ENCODE measurements around the gene STKLD1.
"Not testable (repeated sequence)": the region's sequence is repeated elsewhere in the genome, so short reads cannot be mapped to it uniquely, and the experiment has no call there.

Gene STKLD1

DNA sequence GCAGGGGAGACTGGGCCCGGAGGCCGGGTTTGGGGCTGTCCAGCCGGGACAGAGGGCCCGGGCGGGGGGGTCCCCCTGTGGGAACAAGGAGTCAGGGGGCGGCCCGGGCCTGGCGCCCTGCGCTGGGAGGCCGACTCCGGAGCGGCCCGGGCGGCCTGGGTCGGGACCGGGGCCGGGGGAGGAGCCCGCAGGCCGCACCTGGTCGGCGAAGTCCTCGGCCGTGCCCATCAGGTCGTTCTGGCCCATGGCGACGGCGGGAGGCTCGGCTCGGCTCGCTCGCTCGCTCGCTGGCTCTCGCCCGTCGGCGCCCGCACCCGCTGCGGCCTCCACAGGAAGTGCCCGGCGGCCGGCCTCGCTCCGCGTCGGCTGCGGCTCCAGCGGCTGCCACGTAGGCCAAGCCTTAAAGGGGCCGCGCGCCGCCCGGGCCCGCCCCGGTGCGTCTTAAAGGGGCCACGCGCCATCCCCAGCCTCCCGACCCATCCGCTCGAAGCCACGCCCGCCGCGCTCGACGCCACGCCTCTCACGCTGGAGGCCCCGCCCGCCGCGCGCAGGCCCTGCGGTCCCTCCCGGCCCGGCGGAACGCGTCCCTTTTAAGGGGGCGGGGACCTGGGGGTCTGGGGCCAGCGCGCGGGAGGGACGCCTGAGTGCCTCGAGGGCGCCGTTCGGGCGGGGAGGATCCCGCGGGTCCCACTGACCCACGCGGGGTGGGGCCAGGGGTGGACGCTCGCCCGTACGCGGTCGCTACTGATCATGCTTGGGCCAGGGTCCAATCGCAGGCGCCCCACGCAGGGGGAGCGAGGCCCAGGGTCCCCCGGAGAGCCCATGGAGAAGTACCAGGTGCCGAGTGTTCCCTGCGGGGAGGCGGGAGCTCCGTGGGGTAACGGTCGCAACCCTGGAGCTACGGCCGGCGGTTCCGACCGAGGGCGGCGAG is at the start of gene STKLD1, which contains the start of gene SURF4:
Gene STKLD1 (plus strand): TSS at position 643 of the 931 bp plus-strand sequence. CDS start 108 bp downstream, at position 751.
Gene SURF4 (minus strand): TSS at position 337 of the 931 bp plus-strand sequence. CDS start 91 bp downstream, at position 246.
- DNase-seq (ENCODE audit: low spot score), result peak; percentile 100
- TF ChIP-seq, protein P1, sequence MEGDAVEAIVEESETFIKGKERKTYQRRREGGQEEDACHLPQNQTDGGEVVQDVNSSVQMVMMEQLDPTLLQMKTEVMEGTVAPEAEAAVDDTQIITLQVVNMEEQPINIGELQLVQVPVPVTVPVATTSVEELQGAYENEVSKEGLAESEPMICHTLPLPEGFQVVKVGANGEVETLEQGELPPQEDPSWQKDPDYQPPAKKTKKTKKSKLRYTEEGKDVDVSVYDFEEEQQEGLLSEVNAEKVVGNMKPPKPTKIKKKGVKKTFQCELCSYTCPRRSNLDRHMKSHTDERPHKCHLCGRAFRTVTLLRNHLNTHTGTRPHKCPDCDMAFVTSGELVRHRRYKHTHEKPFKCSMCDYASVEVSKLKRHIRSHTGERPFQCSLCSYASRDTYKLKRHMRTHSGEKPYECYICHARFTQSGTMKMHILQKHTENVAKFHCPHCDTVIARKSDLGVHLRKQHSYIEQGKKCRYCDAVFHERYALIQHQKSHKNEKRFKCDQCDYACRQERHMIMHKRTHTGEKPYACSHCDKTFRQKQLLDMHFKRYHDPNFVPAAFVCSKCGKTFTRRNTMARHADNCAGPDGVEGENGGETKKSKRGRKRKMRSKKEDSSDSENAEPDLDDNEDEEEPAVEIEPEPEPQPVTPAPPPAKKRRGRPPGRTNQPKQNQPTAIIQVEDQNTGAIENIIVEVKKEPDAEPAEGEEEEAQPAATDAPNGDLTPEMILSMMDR (IDR thresholded peaks at IDR 0.05; ENCODE audit: borderline replicate concordance, control extremely low read depth, extremely low read depth, insufficient read depth, missing control alignments), result no peak
- in situ Hi-C loops (cut with MboI; ENCODE audit: low sequenced_read_pairs, unreplicated experiment), result no loop called here

- in situ Hi-C loops (cut with MboI; ENCODE audit: low sequenced_read_pairs, unreplicated experiment); DNase-seq (ENCODE audit: low spot score): not testable (repeated sequence)
These were observed 49.1 kb upstream of the STKLD1 start for GRCh38 chr9:133327021-133327420.

GRCh38 chr9:133327834-133328484 is 48.2 kb upstream of the STKLD1 start:
- TF ChIP-seq, protein P1 (IDR thresholded peaks at IDR 0.05; ENCODE audit: borderline replicate concordance, control extremely low read depth, extremely low read depth, insufficient read depth, missing control alignments), result no peak
- in situ Hi-C loops (cut with MboI; ENCODE audit: low sequenced_read_pairs, unreplicated experiment), result no loop called here
- DNase-seq (ENCODE audit: low spot score), result no peak

GRCh38 chr9:133329306-133330156 is 46.6 kb upstream of the STKLD1 start:
- TF ChIP-seq, protein P1 (IDR thresholded peaks at IDR 0.05; ENCODE audit: borderline replicate concordance, control extremely low read depth, extremely low read depth, insufficient read depth, missing control alignments), result peak; percentile 22
- in situ Hi-C loops (cut with MboI; ENCODE audit: low sequenced_read_pairs, unreplicated experiment), result not testable (repeated sequence)

GRCh38 chr9:133331221-133331620 is 44.9 kb upstream of the STKLD1 start:
- in situ Hi-C loops (cut with MboI; ENCODE audit: low sequenced_read_pairs, unreplicated experiment), result no loop called here
- TF ChIP-seq, protein P1 (IDR thresholded peaks at IDR 0.05; ENCODE audit: borderline replicate concordance, control extremely low read depth, extremely low read depth, insufficient read depth, missing control alignments), result no peak
- no peak for DNase-seq (ENCODE audit: low spot score)

More at GRCh38 chr9:133329306-133330156, 46.6 kb upstream of the STKLD1 start:
- DNase-seq (ENCODE audit: low spot score), result not testable (repeated sequence)

GRCh38 chr9:133331641-133332380 is 44.4 kb upstream of the STKLD1 start:
- in situ Hi-C loops (cut with MboI; ENCODE audit: low sequenced_read_pairs, unreplicated experiment), result no loop called here
- TF ChIP-seq, protein P1 (IDR thresholded peaks at IDR 0.05; ENCODE audit: borderline replicate concordance, control extremely low read depth, extremely low read depth, insufficient read depth, missing control alignments), result no peak
- DNase-seq (ENCODE audit: low spot score), result no peak

Data from GM13976 (cell line).